Occipital lobe (tissue), 3 donors: ENCODE measurements around the gene C3orf22. TPM values are rescaled to one million over a fixed set of nuclear protein-coding genes. Genes with fewer than 3 reads are reported as not detected.

Experiments
- DNase-seq: peaks from one replicate; lab custom pipeline; 2025; lab: John Stamatoyannopoulos, UW
- small RNA-seq: library from RNA; depleted of rRNA; stranded (forward); fragments of <200 nt; gene quantifications from one replicate; pipeline ENCODE3, GENCODE V24; 2014
- total RNA-seq: library from RNA; depleted of rRNA; stranded (reverse); fragments of >200 nt; gene quantifications from one replicate; pipeline ENCODE4 v1.2.3, GENCODE V29; 2014

C3orf22 gene
- total RNA-seq, 1 donor from 2014 or later, result not detected

DNA sequence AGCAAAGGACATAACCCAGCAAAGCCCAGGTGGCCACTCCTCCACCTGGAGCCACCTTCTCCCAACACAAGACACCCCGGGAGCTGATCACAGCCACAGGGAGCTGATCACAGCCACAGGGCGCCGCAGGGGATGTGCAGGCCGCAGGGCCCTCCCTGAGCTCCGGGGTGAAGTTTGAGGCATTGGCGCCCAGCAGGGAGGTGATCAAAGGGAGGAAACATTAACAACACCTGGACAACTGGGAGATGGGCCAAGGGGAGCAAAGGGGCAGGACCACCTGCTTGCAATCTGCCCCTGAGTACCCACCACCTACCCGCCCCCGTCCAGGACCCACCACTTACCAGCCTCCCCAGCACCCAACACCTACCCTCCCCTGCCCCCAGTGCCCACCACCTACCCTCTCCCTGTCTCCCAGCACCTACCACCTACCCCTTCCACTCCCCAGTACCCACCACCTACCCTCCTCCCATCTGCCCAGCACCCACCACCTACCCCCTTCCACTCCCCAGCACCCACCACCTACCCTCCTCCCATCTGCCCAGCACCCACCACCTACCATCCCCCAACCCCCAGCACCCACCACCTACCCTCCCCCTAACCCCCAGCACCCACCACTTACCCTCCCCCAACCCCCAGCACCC, 43.5 kb downstream of the C3orf22 start:
- no peak for DNase-seq

DNA sequence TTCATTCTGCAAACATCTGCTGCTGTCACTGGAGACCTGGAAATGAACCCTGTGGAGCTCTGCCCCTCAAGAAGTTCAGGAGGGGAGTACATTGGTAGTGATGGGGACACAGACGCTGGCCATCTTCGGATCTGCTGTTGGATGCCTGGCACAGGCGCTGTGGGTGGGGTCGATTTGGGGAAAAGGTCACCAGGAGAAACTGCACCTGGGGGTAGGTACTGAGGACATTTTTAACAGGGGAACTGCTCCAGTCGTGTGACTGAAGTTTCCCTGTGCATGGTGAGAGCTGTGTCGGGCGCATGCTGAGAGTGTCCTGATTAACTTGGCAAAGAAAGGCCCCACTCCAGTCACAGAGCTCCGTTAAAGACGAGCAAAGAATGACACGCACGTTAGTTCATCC, 44.6 kb downstream of the C3orf22 start:
- no peak for DNase-seq

DNA sequence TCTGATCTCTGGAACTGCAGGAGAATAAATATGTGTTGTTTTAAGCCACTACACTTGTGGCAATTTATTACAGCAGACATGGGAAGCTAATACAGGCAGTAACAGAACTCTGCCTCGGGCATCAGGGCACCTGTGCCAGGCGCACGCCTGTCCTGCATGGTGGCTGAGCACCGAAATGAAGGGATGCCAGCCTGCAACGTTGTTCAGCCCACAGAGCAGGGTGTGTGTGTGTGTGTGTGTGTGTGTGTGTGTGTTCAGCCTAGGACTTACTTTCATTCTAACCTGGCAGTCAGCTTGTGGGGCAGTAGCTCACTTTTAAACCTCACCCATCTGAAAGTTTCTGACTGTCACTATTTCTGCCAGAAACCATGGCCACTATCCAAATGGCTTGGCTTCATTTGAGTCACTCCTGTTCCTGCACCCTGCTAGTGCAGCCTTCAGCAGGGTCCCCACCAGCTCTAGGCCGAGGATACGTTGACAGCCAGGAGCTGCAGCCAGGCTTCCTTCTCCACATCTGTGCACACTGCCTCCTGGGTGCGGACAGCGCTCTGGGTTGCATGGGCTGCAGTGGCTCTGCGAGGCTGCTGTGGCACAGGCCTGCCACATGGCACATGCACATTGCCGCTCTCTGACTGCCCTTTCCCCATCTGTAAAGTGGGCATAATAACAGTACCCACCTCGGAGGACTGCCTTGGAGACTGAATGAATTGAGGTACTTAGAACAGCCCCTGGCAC, 45.6 kb downstream of the C3orf22 start:
- no peak for DNase-seq

DNA sequence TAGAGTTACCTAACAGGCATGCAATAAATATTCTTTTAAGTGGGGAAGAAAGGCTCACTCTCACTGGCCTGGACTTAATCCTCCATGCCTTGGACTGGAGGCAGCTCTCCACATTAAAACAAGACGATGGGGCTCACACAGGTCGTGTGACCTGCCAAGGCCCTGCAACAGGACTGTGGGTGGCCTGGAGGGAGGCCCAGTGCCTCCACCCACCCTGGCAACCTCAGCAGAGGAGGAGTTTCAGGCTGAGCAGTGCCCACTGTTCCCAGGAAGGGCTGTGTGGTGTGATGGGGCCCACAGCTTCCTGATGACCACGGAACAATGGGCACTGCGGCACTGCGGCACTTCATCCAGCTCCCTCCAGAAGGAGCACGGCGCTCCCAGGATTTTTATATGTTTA, 46.7 kb downstream of the C3orf22 start:
- DNase-seq, result no peak

DNA sequence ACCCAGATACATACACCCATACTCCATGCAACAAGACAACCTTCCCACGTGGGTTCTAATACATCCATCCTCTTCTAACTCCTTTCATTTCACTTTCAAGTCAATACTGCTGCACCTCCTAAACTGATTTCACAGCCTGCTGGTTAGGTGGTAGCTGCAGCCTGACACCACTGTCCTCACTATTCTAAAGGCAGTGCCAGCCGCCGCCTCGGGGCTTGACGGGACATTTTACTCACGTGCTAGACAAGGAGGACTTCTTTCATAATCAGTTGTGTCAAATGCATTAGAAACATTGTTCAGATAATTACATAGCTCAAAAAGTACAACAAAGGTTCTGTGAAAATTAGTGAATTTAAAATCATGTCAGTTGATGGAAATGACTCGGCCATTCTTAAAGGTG, 47.4 kb downstream of the C3orf22 start:
- no peak for DNase-seq

DNA sequence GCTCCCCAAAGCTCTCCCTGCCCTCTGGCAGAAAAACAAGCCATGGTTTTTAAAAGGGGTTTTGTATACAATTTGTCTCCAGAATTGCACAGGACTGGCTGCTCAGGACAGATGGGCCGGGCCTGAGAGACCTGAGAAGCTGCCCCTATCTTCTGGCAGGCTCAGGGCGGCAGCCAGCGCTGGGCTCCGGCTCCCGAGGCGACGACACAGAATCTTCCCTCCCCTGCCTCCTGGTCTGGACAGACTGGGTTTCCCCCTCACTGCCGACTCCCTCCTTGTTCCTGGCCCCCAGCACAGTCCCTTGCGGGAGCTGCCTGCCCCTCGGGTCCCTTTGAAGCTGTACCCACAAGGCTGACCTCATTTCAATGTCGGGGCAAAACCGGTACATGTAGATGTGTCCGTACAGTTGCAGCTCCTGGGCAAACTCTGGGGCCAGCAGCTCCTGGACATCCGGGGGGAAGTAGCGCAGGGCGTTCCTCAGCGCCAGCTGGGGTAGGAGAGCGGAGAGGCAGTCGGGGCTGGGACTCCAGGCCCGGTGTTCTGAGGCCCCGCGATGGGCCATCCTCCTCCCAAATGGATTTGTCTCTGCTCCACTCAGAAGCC, 48.3 kb downstream of the C3orf22 start:
- DNase-seq, result no peak

DNA sequence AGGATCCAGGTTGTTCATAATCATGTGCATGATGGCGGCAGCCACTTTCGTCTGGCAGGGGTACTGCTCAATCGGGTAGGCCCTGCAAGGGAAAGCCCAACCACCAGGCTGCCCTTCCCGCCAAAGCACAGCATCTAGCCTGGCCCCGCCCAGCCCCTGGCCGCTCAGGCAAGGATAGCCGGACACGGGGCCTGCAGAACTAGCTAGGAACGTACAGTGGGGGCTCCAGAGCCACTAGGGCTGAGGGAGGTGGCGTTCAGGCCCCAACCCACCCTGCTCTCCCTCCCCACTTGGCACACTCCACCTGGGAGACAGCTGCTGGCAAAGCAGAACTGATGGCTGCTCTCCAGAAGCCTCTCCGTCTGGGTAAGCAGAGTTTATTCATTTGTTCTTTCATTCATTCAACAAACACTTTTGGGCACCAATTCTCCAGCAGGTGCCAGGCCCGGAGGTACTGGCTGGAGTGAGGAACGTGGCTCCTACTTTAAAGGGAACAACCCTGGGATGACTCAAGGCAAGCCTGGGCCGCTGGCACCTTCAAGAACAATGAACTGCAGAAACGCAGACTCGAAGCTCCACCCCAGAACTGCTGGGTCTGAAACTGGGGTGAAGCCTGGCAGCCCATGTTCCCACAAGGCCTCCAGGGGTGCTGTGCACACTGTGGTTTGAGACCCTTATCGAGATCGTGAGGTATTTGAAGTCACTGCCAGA, 49.0 kb downstream of the C3orf22 start:
- DNase-seq, result no peak

DNA sequence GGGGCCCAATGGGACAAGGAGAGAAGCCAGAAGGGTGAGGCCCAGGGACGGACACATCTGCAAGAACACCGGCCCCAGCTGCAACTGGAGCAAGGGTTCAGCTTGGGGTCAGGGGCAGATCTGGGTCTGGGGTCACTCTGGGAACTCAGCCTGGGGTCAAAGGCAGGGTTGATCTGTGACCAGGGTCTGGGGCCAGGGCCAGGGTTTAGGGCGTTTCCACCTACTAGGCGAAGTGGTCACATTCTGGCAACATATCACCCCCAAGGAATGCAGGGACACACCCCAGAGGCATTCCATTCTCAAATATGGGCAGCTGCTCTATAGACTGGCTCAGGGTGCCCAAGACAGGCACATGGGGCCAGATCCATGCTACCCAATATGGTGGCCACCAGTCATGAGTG, 50.2 kb downstream of the C3orf22 start:
- no peak for DNase-seq

DNA sequence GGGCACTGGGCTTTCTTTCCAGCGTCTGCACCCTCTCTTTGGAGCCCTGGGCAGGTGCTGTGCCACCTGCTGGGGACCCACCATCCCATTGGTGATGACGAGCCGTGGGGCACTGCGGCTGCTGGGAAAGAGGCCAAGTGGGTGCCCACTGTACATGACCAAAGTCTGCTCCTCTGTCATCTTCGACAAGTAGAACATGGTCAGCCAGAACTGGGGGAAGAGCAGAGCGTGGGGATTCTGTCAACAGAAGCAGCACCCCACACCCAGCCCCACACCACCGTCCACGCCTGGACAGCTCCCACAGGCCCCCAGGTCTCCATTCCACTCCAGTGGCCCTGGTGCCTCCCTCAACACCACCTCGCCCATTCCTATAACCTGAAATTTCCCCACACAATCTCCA, 50.8 kb downstream of the C3orf22 start:
- no peak for DNase-seq

DNA sequence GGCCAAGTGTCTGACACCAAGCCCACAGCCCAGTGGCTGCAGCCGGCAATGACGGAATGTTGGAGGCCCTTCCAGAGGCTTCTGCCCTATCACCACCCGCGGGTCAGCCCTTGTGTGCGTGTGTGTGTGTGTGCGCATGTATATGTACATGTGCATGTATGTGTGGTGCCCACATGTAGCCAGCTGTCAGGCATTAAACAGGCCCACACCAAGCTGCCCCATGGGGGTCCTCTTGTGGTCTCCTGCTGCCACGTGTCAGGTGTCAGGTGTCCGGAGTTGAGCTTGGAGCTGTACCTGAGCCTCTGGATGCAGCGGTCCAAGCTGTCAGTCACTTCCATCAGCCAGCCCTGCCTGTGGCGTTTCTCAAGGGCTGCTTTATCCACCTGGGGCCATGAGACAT, 55.0 kb downstream of the C3orf22 start:
- DNase-seq, result no peak

DNA sequence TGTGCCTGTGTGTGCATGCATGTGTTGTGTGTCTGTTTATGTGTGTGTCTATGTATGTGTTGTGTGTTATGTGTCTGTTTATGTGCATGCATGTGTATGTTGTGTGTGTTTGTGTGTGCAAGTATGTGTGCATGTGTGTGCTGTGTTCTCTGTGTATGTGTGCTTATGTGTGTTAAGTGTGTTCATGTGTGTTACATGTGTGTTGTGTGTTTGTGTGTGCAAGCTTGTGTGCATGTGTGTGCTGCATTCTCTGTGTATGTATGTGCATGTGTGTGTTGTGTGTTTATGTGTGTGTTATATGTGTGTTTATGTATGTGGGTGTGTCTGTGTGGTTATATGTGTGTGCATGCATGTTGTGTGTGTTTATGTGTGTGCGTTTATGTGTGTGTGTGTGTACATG, 56.1 kb downstream of the C3orf22 start:
- no peak for DNase-seq

DNA sequence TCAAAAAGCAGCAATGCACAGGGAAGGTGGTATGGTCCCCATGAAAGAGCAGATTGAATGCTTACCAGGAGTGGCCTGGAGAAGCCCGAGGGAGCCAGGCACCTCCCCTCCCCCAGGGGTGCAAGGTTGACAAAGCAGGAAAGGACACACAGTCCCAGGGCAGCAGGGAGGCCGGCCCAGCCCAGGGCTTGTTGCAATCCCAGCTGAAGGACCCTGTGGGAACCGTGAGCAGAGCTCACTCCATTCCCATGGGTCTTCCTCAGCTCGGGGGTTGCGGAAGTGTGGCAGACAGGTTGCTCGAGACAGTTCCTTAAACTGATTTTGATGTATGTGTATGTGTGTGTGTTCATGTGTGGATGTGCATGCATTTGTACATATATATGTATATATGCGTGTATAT, 57.0 kb downstream of the C3orf22 start:
- no peak for DNase-seq

DNA sequence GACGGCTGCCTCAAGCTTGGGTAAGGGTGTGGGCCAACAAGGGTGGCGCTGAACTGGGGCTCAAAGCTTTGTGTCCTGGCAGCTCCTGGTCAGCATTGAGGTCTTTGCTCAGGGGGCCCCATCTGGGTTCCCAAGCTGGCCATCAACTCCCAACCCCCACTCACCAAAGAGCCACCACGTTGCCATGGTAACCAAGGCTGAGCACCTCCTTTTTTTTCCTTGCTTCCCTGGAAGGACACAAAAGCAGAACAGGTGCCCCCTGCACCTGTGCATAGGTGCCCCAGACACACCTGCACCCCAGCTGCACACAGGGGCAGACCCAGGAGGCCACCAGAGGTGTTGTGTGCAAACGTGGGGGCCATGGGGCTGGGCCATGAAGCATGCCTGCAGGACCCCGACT, 57.7 kb downstream of the C3orf22 start:
- DNase-seq, result no peak

DNA sequence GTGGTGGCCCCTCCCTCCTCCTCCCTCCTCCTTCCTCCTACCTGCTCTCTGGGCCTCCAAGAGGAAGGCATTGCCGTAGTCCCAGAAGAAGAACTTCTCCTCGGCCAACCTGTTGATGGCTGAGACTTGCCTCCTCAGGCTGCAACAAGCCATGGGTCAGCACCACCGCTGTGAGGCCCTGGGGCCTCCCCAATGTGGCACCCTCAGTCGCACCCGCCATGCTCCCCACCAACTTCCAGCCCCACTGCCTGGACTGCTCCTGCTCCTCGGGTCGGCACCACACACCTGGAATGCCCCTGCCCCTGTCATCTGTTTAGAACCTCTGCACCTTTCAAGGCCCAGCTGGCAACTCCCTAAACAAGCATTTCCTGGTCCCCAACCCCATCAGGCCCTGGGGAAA, 58.7 kb downstream of the C3orf22 start:
- DNase-seq, result no peak

Small RNAs within 50 kb of the gene (small RNA-seq; reads per million reads assigned to genes)
- gene RNA5SP138, result not detected

Other genes with a start within 250 kb of the C3orf22 start
- 2.8 TPM for gene KLF15, start 201.5 kb downstream of the C3orf22 start, total RNA-seq
- gene CFAP100, start 164.0 kb downstream of the C3orf22 start, total RNA-seq, result 2.0 TPM
- 40.7 TPM for gene ZXDC, start 83.0 kb downstream of the C3orf22 start, total RNA-seq
- not detected for gene UROC1, start 41.2 kb downstream of the C3orf22 start, total RNA-seq
- gene CHST13, start 34.8 kb downstream of the C3orf22 start, total RNA-seq, result not detected
- gene TXNRD3, start 96.2 kb upstream of the C3orf22 start, total RNA-seq, result 15.3 TPM
- gene CHCHD6, start 145.3 kb upstream of the C3orf22 start, total RNA-seq, result 28.2 TPM